Endothelial cell of umbilical vein (primary cell): ENCODE data around the gene UHRF1. TPM values are rescaled to one million over a fixed set of nuclear protein-coding genes. Genes with fewer than 3 reads are reported as not detected.

Experiments
- BruUV-seq: library from RNA; stranded (reverse); fragments of 400-500 nt; replicated peaks from 2 replicates; lab custom pipeline; 2021; lab: Mats Ljungman, UMichigan
- CTCF ChIA-PET: fragments of 300-600, 350-600 bp; sonication (Branson Sonifier 250); formaldehyde crosslinking; loops from one replicate; lab custom pipeline; 2021; ENCODE audit warnings: antibody characterized with exemption, inconsistent platforms; lab: Charles Lee
- POLR2A ChIA-PET: fragments of 300-600, 350-600 bp; sonication (Branson Sonifier 250); formaldehyde crosslinking; loops from one replicate; lab custom pipeline; 2021; ENCODE audit warnings: antibody characterized with exemption, inconsistent platforms; lab: Charles Lee
- DNase-seq: peaks from one replicate; pipeline ENCODE4 v3.0.0-alpha.2; 2011; ENCODE audit warnings: low read depth, low spot score
- FAIRE-seq: peaks from 2 replicates; lab custom pipeline; 2011; peaks lifted over from hg19 to GRCh38; lab: Jason Lieb, UNC
- H2AFZ ChIP-seq: 2 replicates; pipeline ENCODE4 v1.6.0; 2012; ENCODE audit warnings: low read depth, low read length, control low read depth, inconsistent platforms
- H3K27ac ChIP-seq: 2 replicates; pipeline ENCODE4 v1.5.1; 2011; ENCODE audit warnings: low read depth, mild to moderate bottlenecking, control low read depth, low read length, moderate library complexity; ENCODE audit not compliant: insufficient read depth
- H3K27me3 ChIP-seq, 2 experiments: 2 replicates each; pipeline versions ENCODE4 v1.6.0 to v1.6.1; 2011; ENCODE audit warnings: low read length in 2 of 2, mixed read lengths in 1 of 2; ENCODE audit not compliant: control insufficient read depth in 2 of 2, insufficient read depth in 2 of 2
- H3K36me3 ChIP-seq, 2 experiments: 2 replicates in 1 of 2; 3 replicates in 1 of 2; pipeline ENCODE4 v1.5.1; 2011; ENCODE audit warnings: low read length in 2 of 2, mild to moderate bottlenecking in 1 of 2, moderate library complexity in 1 of 2; ENCODE audit not compliant: control insufficient read depth in 2 of 2, insufficient read depth in 2 of 2; ENCODE audit errors: extremely low read depth in 1 of 2
- H3K4me1 ChIP-seq: 3 replicates; pipeline ENCODE4 v1.5.1; 2011; ENCODE audit warnings: mild to moderate bottlenecking, low read length; ENCODE audit not compliant: control insufficient read depth, insufficient read depth; ENCODE audit errors: extremely low read depth
- H3K4me2 ChIP-seq: 2 replicates; pipeline ENCODE4 v1.6.1; 2011; ENCODE audit warnings: low read length, control low read depth, mixed read lengths; ENCODE audit not compliant: insufficient read depth
- H3K4me3 ChIP-seq, 3 experiments: fragments of 200-600 bp in 1 of 3; sonication (generic), shearing (Covaris generic) in 1 of 3; replicated peaks in 1 of 3; 2 replicates each; pipeline ENCODE4 v1.5.1; 2011 to 2016; ENCODE audit warnings: control low read depth in 3 of 3, low read length in 3 of 3, mild to moderate bottlenecking in 2 of 3, inconsistent platforms in 1 of 3, low read depth in 1 of 3, moderate library complexity in 1 of 3; ENCODE audit not compliant: insufficient read depth in 1 of 3
- H3K79me2 ChIP-seq: 2 replicates; pipeline ENCODE4 v1.6.0; 2012; ENCODE audit warnings: low read length, inconsistent platforms; ENCODE audit not compliant: control insufficient read depth, insufficient read depth
- H3K9ac ChIP-seq: replicated peaks from 2 replicates; pipeline ENCODE3; 2011; ENCODE audit warnings: low read length, control low read depth; ENCODE audit not compliant: insufficient read depth; ENCODE audit errors: extremely low read depth
- H3K9me1 ChIP-seq: replicated peaks from 3 replicates; pipeline ENCODE4 v1.6.0; 2011; ENCODE audit warnings: mild to moderate bottlenecking, low read length; ENCODE audit not compliant: control insufficient read depth, insufficient read depth; ENCODE audit errors: extremely low read depth
- H3K9me3 ChIP-seq: replicated peaks from 2 replicates; pipeline ENCODE4 v1.5.1; 2012; ENCODE audit warnings: low read length, inconsistent platforms; ENCODE audit not compliant: control insufficient read depth, insufficient read depth
- H4K20me1 ChIP-seq: replicated peaks from 2 replicates; pipeline ENCODE3; 2011; ENCODE audit warnings: mild to moderate bottlenecking, low read length; ENCODE audit not compliant: control insufficient read depth, insufficient read depth; ENCODE audit errors: extremely low read depth
- EZH2 ChIP-seq: IDR thresholded peaks from 2 replicates; pipeline ENCODE4 v1.6.1; 2012; ENCODE audit warnings: borderline replicate concordance, low read depth, mild to moderate bottlenecking, moderate library complexity, low read length, inconsistent platforms; ENCODE audit not compliant: severe bottlenecking
- FOS ChIP-seq: IDR thresholded peaks from 2 replicates; pipeline ENCODE4 v1.6.1; 2011; ENCODE audit warnings: mild to moderate bottlenecking, low read length, moderate library complexity, borderline replicate concordance; ENCODE audit not compliant: insufficient read depth
- GATA2 ChIP-seq: IDR thresholded peaks from 2 replicates; pipeline ENCODE4 v1.7.0; 2011; ENCODE audit warnings: low read depth, mild to moderate bottlenecking, moderate library complexity, mixed read lengths, low read length; ENCODE audit not compliant: insufficient read length, insufficient read depth
- JUN ChIP-seq: IDR thresholded peaks from 2 replicates; pipeline ENCODE4 v1.6.1; 2011; ENCODE audit warnings: borderline replicate concordance, low read depth; ENCODE audit not compliant: insufficient read length, insufficient read depth
- MYC ChIP-seq: IDR thresholded peaks from one replicate; pipeline ENCODE4 v1.6.1; 2011; ENCODE audit warnings: mild to moderate bottlenecking, low read depth, low read length
- POLR2A ChIP-seq: IDR thresholded peaks from 2 replicates; pipeline ENCODE4 v1.6.1; 2012; ENCODE audit warnings: low read depth, mild to moderate bottlenecking, control low read depth, low read length
- POLR2AphosphoS5 ChIP-seq: IDR thresholded peaks from 2 replicates; pipeline ENCODE4 v1.6.1; 2012; ENCODE audit warnings: low read depth, mild to moderate bottlenecking, control low read depth, low read length, moderate library complexity; ENCODE audit not compliant: insufficient read depth
- dilution Hi-C: fragments of 300-500 bp; cut with MboI; formaldehyde crosslinking; loops from one replicate; pipeline ENCODE4 v1.15.0; 2019; ENCODE audit warnings: low sequenced_read_pairs; ENCODE audit not compliant: extremely low pct_ligation_motif_present
- intact Hi-C: fragments of 100-400 bp; cut with micrococcal nuclease; formaldehyde crosslinking; loops from one replicate; pipeline ENCODE4 v1.10.0; 2022
- polyA plus RNA-seq, 4 experiments: library from polyadenylated mRNA; depleted of rRNA in 3 of 4; stranded (reverse) in 3 of 4; unstranded in 1 of 4; fragments of >200 nt; gene quantifications; 2 replicates each; pipeline versions ENCODE4 v1.2.1 to v1.2.3, GENCODE V29; 2011 to 2012; ENCODE audit warnings: missing spikeins in 1 of 4
- total RNA-seq: library from RNA; stranded (reverse); gene quantifications from 2 replicates; pipeline ENCODE4 v1.2.3, GENCODE V29; 2021
- TF ChIP-seq, protein P1 (sequence below), 2 donors: IDR thresholded peaks; 1 replicate in 1 of 2; 2 replicates in 1 of 2; pipeline ENCODE4 v1.5.1; 2011; ENCODE audit warnings: low read length in 2 of 2, mild to moderate bottlenecking in 2 of 2, moderate library complexity in 2 of 2, control low read depth in 1 of 2, inconsistent platforms in 1 of 2, low read depth in 1 of 2; ENCODE audit not compliant: insufficient read depth in 1 of 2; ENCODE audit errors: extremely low read depth in 1 of 2
- TF ChIP-seq, protein P2 (sequence below): IDR thresholded peaks from 2 replicates; pipeline ENCODE4 v1.6.1; 2011; ENCODE audit not compliant: insufficient read depth, insufficient read length

The UHRF1 gene
- total and polyA plus RNA-seq, 2 donors (not counting 3 experiments of a cell fraction or from before 2014, with no cell fraction given) = 13.3 to 76.8 TPM

DNA sequence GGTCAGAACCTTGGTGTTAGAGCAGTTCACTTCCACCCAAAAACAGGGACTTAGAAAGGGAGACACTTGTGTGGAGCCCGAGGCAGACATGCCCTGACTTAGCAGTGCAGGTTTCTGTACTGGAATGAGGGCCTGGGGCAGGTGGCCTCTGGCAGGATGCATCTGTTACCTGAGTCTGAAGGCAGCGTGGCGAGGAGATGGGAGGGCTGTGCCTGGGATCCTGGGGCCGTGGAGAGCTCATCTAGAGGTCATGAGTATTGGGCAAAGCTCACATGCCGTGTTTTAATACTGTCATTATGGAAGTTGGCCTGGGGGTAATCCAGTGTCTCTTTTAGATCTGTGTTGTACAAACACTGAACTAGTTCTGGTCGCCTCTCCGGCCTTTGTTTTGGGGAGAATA, 81.0 kb downstream of the UHRF1 start:
- Histone ChIP-seq H3K9me1 (no peaks in the 10 kb centered on the region), H4K20me1 (peaks cover 7% of the 10 kb centered on the region), H3K4me1 (no peaks in the 10 kb centered on the region), H2AFZ (no peak overlapping the region), H3K27ac (no peak overlapping the region), H3K27me3 (no peaks in the 10 kb centered on the region), H3K36me3 (no peaks in the 10 kb centered on the region), H3K4me3 (no peak overlapping the region), H3K9me3 (no peaks in the 10 kb centered on the region), H3K79me2 (peaks cover 59% of the 10 kb centered on the region), H3K4me2 (no peak overlapping the region), H3K9ac (no peak overlapping the region)
- FAIRE-seq (no peak), DNase-seq (no peak)
- BruUV-seq = no TSS peak
- intact Hi-C loops (no loop called here), dilution Hi-C loops (no loop called here)
- TF ChIP-seq POLR2A (no peak), FOS (no peak), POLR2AphosphoS5 (no peak), MYC (no peak), GATA2 (no peak), EZH2 (no peak), JUN (no peak)
- TF ChIP-seq, protein P1, sequence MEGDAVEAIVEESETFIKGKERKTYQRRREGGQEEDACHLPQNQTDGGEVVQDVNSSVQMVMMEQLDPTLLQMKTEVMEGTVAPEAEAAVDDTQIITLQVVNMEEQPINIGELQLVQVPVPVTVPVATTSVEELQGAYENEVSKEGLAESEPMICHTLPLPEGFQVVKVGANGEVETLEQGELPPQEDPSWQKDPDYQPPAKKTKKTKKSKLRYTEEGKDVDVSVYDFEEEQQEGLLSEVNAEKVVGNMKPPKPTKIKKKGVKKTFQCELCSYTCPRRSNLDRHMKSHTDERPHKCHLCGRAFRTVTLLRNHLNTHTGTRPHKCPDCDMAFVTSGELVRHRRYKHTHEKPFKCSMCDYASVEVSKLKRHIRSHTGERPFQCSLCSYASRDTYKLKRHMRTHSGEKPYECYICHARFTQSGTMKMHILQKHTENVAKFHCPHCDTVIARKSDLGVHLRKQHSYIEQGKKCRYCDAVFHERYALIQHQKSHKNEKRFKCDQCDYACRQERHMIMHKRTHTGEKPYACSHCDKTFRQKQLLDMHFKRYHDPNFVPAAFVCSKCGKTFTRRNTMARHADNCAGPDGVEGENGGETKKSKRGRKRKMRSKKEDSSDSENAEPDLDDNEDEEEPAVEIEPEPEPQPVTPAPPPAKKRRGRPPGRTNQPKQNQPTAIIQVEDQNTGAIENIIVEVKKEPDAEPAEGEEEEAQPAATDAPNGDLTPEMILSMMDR (IDR thresholded peaks at IDR 0.05; ENCODE audit: extremely low read depth in 1 of 2, insufficient read depth in 1 of 2, low read depth in 1 of 2, low read length in 2 of 2) = no peak
- TF ChIP-seq, protein P2, sequence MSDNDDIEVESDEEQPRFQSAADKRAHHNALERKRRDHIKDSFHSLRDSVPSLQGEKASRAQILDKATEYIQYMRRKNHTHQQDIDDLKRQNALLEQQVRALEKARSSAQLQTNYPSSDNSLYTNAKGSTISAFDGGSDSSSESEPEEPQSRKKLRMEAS = no peak
- CTCF ChIA-PET = no interaction called here
- POLR2A ChIA-PET = no interaction called here
